ENCODE measurements around the gene ROBO1.

DNA sequence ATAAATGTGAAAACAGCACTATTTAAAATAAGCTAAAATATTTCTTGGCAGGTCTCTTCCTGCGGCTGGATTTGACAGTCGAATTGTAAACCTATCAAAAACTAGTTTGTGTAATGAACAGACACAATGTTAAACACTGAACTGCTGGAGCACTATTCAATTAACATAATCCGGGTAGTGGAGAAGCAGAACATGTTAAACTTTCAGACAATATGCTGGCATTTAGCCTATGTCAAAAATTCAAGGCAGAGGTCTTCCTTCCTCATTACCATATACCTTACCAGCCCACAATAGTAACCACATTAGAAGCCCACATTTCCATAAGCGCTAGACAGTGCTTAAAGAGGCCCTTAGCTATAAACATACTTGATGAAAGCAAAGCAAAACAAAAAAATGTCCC, 1042.9 kb downstream of the ROBO1 start:
- TF ChIP-seq CTBP2 (IDR thresholded peaks at IDR 0.05; ENCODE audit: borderline replicate concordance, insufficient read depth, insufficient read length, low read length) (no peak), TAF1 (IDR thresholded peaks at IDR 0.05; ENCODE audit: low read depth, low read length) (no peak), SAP30 (IDR thresholded peaks at IDR 0.05; ENCODE audit: insufficient read depth, insufficient replicate concordance, low read length) (no peak), SIN3A (conservative IDR thresholded peaks at IDR 0.05 in 1 of 2, IDR thresholded peaks at IDR 0.05 in 1 of 2; ENCODE audit: low read depth in 1 of 2, low read length in 2 of 2) (no peak), EP300 (IDR thresholded peaks at IDR 0.05; ENCODE audit: borderline replicate concordance in 1 of 2, low read depth in 2 of 2, low read length in 2 of 2) (no peak), CHD7 (IDR thresholded peaks at IDR 0.05; ENCODE audit: insufficient replicate concordance, low read length) (no peak), SP1 (IDR thresholded peaks at IDR 0.05; ENCODE audit: low read depth, low read length) (no peak), ZNF274 (IDR thresholded peaks at IDR 0.05; ENCODE audit: borderline replicate concordance, extremely low read depth, low read length) (no peak)
- TF ChIP-seq, protein P1, sequence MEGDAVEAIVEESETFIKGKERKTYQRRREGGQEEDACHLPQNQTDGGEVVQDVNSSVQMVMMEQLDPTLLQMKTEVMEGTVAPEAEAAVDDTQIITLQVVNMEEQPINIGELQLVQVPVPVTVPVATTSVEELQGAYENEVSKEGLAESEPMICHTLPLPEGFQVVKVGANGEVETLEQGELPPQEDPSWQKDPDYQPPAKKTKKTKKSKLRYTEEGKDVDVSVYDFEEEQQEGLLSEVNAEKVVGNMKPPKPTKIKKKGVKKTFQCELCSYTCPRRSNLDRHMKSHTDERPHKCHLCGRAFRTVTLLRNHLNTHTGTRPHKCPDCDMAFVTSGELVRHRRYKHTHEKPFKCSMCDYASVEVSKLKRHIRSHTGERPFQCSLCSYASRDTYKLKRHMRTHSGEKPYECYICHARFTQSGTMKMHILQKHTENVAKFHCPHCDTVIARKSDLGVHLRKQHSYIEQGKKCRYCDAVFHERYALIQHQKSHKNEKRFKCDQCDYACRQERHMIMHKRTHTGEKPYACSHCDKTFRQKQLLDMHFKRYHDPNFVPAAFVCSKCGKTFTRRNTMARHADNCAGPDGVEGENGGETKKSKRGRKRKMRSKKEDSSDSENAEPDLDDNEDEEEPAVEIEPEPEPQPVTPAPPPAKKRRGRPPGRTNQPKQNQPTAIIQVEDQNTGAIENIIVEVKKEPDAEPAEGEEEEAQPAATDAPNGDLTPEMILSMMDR (IDR thresholded peaks at IDR 0.05; ENCODE audit: control extremely low read depth in 1 of 3, insufficient read depth in 1 of 3, low read depth in 1 of 3, low read length in 3 of 3) = no peak
